Measurements from ENCODE around the gene HNRNPF. TPM values are rescaled to one million over a fixed set of nuclear protein-coding genes. Genes with fewer than 3 reads are reported as not detected.

HNRNPF gene
- total RNA-seq, 2 donors from 2014 or later: 283 to 299 TPM

- no peak for TF ChIP-seq CTCF (conservative IDR thresholded peaks at IDR 0.05)
- Histone ChIP-seq H3K36me3 (ENCODE audit: control insufficient read depth, insufficient read depth, low read length) (peaks cover 78% of the 10 kb centered on the region), H3K27ac (ENCODE audit: low read depth, low read length) (no peak overlapping the region), H3K9ac (ENCODE audit: extremely low read depth, low read length, poor library complexity, severe bottlenecking) (no peak overlapping the region), H3K4me1 (ENCODE audit: control insufficient read depth, insufficient read depth, low read length) (peaks cover 16% of the 10 kb centered on the region), H3K27me3 (ENCODE audit: control insufficient read depth, insufficient read depth, low read length, poor library complexity, severe bottlenecking) (no peaks in the 10 kb centered on the region), H3K4me3 (ENCODE audit: low read length) (peak overlapping the region; percentile 66), H3K9me3 (ENCODE audit: control insufficient read depth, low read length) (no peaks in the 10 kb centered on the region)
- no peaks in the 10 kb centered on the region for H3K9me3 Mint-ChIP-seq
- no peaks in the 10 kb centered on the region for H3K27me3 Mint-ChIP-seq (ENCODE audit: insufficient read depth)
- WGBS, 2 experiments (ENCODE audit: insufficient coverage in 1 of 2, insufficient read length in 1 of 2): 90 to 100% methylated on average over 1 to 3 of the region's 3 CpGs
- peaks cover 75% of the 10 kb centered on the region for H3K36me3 Mint-ChIP-seq (ENCODE audit: low read depth)
- no peak overlapping the region for H3K4me3 Mint-ChIP-seq
- H3K4me1 Mint-ChIP-seq: peaks cover 51% of the 10 kb centered on the region
- DNase-seq: no peak
- peak overlapping the region; percentile 27 for H3K27ac Mint-ChIP-seq
These were observed 16.2 kb downstream of the HNRNPF start for GRCh38 chr10:43392748-43393147.

- H3K27ac ChIP-seq (ENCODE audit: low read depth, low read length): no peak overlapping the region
- H3K9me3 Mint-ChIP-seq: no peaks in the 10 kb centered on the region
- H3K9me3 ChIP-seq (ENCODE audit: control insufficient read depth, low read length): no peaks in the 10 kb centered on the region
- H3K36me3 ChIP-seq (ENCODE audit: control insufficient read depth, insufficient read depth, low read length): peaks cover 90% of the 10 kb centered on the region
- peaks cover 85% of the 10 kb centered on the region for H3K36me3 Mint-ChIP-seq (ENCODE audit: low read depth)
- H3K4me1 Mint-ChIP-seq: peaks cover 49% of the 10 kb centered on the region
- peaks cover 16% of the 10 kb centered on the region for H3K4me1 ChIP-seq (ENCODE audit: control insufficient read depth, insufficient read depth, low read length)
- H3K27me3 ChIP-seq (ENCODE audit: control insufficient read depth, insufficient read depth, low read length, poor library complexity, severe bottlenecking): no peaks in the 10 kb centered on the region
- H3K4me3 Mint-ChIP-seq: no peak overlapping the region
- H3K9ac ChIP-seq (ENCODE audit: extremely low read depth, low read length, poor library complexity, severe bottlenecking): no peak overlapping the region
- 88 to 94% methylated on average over 4 to 6 of the region's 6 CpGs for WGBS, 2 experiments (ENCODE audit: insufficient coverage in 1 of 2, insufficient read length in 1 of 2)
- H3K4me3 ChIP-seq (ENCODE audit: low read length): peak overlapping the region; percentile 13
- no peak for TF ChIP-seq CTCF (conservative IDR thresholded peaks at IDR 0.05)
- DNase-seq: no peak
- H3K27me3 Mint-ChIP-seq (ENCODE audit: insufficient read depth): no peaks in the 10 kb centered on the region
- peak overlapping the region; percentile 57 for H3K27ac Mint-ChIP-seq
These were observed 17.5 kb downstream of the HNRNPF start for GRCh38 chr10:43391496-43391895.

GRCh38 chr10:43390759-43391158, 18.2 kb downstream of the HNRNPF start:
- Histone ChIP-seq H3K27me3 (ENCODE audit: control insufficient read depth, insufficient read depth, low read length, poor library complexity, severe bottlenecking) (no peaks in the 10 kb centered on the region), H3K9me3 (ENCODE audit: control insufficient read depth, low read length) (no peaks in the 10 kb centered on the region), H3K9ac (ENCODE audit: extremely low read depth, low read length, poor library complexity, severe bottlenecking) (no peak overlapping the region), H3K27ac (ENCODE audit: low read depth, low read length) (no peak overlapping the region), H3K4me1 (ENCODE audit: control insufficient read depth, insufficient read depth, low read length) (peaks cover 16% of the 10 kb centered on the region), H3K36me3 (ENCODE audit: control insufficient read depth, insufficient read depth, low read length) (peaks cover 96% of the 10 kb centered on the region), H3K4me3 (ENCODE audit: low read length) (peak overlapping the region; percentile 52)
- peak; percentile 71 for DNase-seq
- no peaks in the 10 kb centered on the region for H3K9me3 Mint-ChIP-seq
- peaks cover 89% of the 10 kb centered on the region for H3K36me3 Mint-ChIP-seq (ENCODE audit: low read depth)
- H3K27me3 Mint-ChIP-seq (ENCODE audit: insufficient read depth): no peaks in the 10 kb centered on the region
- peak overlapping the region; percentile 1 for H3K4me3 Mint-ChIP-seq
- peak overlapping the region; percentile 9 for H3K27ac Mint-ChIP-seq
- WGBS, 2 experiments (ENCODE audit: insufficient coverage in 1 of 2, insufficient read length in 1 of 2): 94 to 96% methylated on average over 5 to 7 of the region's 7 CpGs
- TF ChIP-seq CTCF (conservative IDR thresholded peaks at IDR 0.05): peak; percentile 71
- H3K4me1 Mint-ChIP-seq: peaks cover 49% of the 10 kb centered on the region
